IPS-18c (cell line): ENCODE measurements around the gene TEDC2.
A peak's percentile ranks its signal among the peaks of the same experiment; 100 is the strongest.

Source experiments
- H3K4me3 ChIP-seq: 2 replicates; pipeline ENCODE4 v1.7.0; 2013; ENCODE audit warnings: low read depth, mild to moderate bottlenecking, low read length, moderate library complexity; ENCODE audit not compliant: insufficient read depth
- H3K9me3 ChIP-seq: one replicate; pipeline ENCODE4 v1.6.1; 2013; ENCODE audit warnings: mild to moderate bottlenecking, low read length, moderate library complexity; ENCODE audit not compliant: control insufficient read depth, insufficient read depth

Gene TEDC2

GRCh38 chr16:2457946-2458345 is 2.0 kb upstream of the TEDC2 start:
- Histone ChIP-seq H3K9me3 (no peaks in the 10 kb centered on the region), H3K4me3 (no peak overlapping the region)

DNA sequence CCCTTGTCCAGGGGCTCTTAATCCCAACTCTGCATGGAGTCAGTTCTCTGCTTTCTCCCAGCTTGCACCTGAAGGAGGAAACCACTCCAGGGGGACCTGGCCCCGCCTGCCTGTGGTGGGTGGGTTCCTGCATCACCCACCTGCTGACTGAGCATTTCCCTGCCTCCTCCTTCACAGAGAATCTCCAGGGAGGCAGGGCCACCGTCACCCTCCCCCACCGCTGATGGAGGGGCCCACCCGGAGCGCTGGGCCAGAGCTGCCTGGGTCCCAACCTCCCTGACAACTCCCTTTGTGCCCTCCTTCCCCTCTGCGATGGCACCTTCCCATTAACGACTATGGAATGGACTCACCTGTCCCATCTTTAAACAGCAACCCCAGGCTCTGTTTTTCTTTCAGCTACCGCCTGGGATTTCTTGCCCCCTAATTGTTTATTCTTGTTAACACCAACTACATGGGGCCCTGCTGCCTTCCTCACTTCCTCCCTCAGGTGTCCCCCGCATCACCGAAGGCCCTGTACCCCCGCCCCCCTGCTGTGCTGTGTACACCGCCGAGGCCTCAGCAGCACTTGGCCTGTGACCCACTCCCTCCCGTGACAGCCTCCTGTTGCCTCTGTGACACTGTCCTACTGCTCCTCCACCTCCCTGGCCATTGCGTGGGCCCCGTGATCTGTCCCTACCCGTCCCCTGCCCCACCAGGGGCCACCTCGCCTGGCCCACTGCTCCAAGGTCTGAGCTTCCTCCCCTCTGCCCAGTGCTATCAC is 842 bp upstream of the TEDC2 start:
- no peaks in the 10 kb centered on the region for H3K9me3 ChIP-seq
- H3K4me3 ChIP-seq = peak overlapping the region; percentile 87

- H3K4me3 ChIP-seq = peak overlapping the region; percentile 58
These were observed 443 bp downstream of the TEDC2 start for GRCh38 chr16:2460391-2460713.

GRCh38 chr16:2460916-2461315 is 1.0 kb downstream of the TEDC2 start:
- peak overlapping the region; percentile 58 for H3K4me3 ChIP-seq
- no peaks in the 10 kb centered on the region for H3K9me3 ChIP-seq

More at GRCh38 chr16:2460391-2460713, 443 bp downstream of the TEDC2 start:
- H3K9me3 ChIP-seq = no peaks in the 10 kb centered on the region

- Histone ChIP-seq H3K4me3 (no peak overlapping the region), H3K9me3 (no peaks in the 10 kb centered on the region)
These were observed 2.3 kb downstream of the TEDC2 start for GRCh38 chr16:2462031-2462866.

GRCh38 chr16:2464333-2464732 is 4.4 kb downstream of the TEDC2 start:
- H3K4me3 ChIP-seq = no peak overlapping the region
- no peaks in the 10 kb centered on the region for H3K9me3 ChIP-seq

DNA sequence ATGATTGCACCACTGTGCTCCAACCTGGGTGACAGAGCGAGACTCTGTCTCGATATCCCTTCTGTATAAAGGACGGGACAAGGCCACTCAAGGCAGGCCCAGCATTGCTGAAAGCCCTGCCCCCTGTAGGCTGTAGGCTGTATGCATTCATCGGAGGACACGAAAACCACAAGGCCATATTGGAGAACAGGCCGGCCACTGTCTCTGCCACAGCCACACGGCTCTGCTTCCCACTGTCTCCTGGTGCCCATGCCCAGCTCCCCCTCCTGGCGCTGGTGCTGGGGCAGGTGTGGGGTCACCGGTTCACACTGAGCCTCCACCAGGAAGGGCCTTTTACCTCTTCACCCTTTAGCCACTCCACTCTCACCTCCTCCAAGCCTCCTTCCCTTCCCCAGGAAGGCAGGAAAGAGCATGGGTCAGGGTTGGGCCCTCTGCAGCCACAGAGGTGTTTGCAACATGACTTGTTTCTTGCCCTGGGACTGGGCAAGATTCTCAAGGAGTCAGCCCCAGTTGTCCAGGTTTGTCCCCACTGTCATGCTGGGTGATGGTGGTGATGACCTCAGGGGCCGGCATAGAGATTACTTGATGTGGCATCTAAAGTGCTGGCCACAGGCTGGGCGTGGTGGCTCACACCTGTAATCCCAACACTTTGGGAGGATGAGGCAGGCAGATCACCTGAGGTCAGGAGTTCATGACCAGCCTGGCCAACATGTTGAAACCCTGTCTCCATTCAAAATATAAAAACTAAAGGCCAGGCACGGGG is 5.9 kb downstream of the TEDC2 start:
- no peak overlapping the region for H3K4me3 ChIP-seq
- H3K9me3 ChIP-seq = no peaks in the 10 kb centered on the region

- H3K4me3 ChIP-seq = no peak overlapping the region
These were observed 7.0 kb downstream of the TEDC2 start for GRCh38 chr16:2466667-2467527.

GRCh38 chr16:2467528-2468232 is 7.8 kb downstream of the TEDC2 start:
- peak overlapping the region; percentile 46; the same call in 1 of the 2 replicates for H3K4me3 ChIP-seq

More at GRCh38 chr16:2466667-2467527, 7.0 kb downstream of the TEDC2 start:
- H3K9me3 ChIP-seq = no peaks in the 10 kb centered on the region

DNA sequence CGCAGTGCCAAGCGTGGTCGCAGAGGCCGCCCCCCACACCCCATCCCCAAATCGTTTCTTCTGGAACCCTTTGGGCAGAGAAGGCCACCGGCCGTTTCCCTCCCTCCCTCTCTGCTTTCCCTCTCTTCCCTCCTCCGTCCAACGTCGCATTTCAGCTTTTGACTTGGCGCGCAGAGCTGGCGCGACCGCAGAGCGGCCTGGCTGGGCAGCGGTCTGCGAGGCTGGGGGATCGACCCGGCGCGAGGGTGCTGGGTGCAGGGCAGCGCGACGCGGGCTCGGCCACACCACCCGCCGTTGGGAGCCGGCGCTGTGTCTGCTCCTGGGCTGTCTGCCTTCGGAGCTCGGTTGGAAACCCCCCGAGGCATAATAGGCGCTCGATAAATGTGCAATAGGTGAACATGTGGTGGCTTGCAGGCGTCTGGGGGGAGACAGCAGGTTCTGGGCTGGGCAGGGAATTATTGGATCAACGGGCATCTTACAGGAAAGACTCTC is 8.4 kb downstream of the TEDC2 start:
- no peaks in the 10 kb centered on the region for H3K9me3 ChIP-seq
- H3K4me3 ChIP-seq = peak overlapping the region; percentile 46

More at GRCh38 chr16:2467528-2468232, 7.8 kb downstream of the TEDC2 start:
- H3K9me3 ChIP-seq = no peaks in the 10 kb centered on the region

DNA sequence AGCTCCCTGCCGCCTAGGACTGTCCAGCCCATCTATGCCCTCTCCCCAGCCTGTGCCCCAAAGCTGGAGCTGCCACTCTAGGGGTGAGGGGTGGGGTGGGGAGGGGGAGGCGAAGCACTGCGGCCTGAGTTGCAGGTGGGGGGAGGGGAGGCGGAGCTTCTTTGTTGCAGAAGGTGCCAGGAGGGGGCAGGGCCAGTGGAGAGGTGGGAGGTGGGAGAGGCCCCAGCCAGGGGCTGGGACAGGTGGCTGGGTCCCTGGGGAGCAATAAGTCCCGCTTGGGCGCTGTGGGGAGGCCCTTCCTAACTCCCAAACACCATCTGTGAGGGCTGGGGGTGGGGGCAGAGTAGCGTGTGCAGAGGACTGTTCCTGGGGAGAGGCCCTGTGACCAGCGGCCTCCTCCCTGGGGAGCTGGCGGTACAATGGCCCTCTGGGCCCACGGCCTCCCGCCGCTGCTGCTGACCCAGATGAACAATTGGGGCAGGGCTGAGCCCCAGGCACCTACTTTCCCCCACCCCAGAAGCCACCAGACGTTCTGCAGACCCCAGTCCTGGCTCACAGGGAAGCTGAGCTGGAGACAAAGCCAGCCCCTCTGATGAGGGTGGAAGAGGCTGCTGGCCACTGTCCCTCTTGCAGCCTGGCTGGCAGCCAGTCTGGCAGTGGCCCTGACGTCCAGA is 9.0 kb downstream of the TEDC2 start:
- no peaks in the 10 kb centered on the region for H3K9me3 ChIP-seq
- peak overlapping the region; percentile 46 for H3K4me3 ChIP-seq

DNA sequence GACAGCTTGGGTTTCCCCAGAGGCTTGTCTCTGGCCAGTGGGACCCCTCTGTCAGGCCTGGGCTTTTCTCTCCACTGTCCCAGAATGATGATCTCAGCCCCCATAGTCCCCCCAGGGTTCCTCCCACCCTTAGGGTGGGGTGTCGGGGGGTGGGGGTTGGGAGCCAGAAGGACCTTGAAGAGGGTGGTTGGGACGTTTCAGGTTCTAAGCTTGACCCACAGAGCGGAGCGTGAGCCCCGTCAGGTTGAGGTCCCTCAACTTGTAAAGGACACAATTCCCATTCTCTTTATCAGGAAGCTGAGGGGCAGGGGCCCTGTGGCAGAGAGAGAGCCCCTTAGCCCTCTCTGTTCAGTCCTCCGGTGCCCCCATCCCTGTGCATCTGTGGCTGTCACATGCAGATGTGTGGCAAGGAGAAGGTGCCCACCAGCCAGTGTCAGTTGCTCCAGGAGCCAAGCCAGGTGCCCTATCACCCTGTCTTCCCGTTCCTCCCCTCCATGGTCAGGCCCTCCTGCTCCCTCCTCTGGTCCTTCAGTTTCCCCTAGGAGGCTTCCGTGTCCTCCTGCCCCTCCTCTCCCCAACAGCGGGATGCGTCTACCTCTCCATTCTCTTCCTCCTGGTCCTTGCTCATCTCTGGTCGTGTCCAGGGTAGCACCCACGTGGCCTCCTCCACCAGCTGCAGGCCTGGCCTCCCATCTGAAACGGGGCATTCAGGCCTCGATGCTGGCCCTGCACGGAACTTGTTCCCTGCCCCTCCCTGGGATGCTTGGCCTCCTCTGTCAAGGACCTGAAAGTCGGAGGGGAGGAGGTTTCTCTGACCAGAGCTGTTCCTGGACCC is 9.7 kb downstream of the TEDC2 start:
- Histone ChIP-seq H3K4me3 (peak overlapping the region; percentile 46; the same call in 1 of the 2 replicates), H3K9me3 (no peaks in the 10 kb centered on the region)

DNA sequence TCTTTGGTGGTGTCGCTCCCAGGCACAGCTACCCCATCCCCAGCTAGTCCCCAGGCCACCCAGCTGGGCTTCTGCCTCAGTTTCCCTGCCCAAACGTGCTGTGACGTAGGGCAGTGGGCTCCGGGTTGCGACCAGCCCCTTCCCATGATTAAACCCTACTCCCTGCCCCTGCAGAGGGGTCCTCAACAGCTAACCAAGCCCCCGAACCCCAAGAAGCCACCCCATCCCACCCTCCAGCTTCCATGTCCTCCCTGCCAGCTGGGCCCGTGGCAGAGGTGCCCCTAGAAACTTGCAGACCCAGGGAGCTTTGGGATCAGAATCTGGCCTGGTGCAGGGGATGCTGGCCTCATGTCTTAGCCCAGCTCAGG is 10.3 kb downstream of the TEDC2 start:
- Histone ChIP-seq H3K4me3 (no peak overlapping the region; the same call in 1 of the 2 replicates), H3K9me3 (no peaks in the 10 kb centered on the region)

DNA sequence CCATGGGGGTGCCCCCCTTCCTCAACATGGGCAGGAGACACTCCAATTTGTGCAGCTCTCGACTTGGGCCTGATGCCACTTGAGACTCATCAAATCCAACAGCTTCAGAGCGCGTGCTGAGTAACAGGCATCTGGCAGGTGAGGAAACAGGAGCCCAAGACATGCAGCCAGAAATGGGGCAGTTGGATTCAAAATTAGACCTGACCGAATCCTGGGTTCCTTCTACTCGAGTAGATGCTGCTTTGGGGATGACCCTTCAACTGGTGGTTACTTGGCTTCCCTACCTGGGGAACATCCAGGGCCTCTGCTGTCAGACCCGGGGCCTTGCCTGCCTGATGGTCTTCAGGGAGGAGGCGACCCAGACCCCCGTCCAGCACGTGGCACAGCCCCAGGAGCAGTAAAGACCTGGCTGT is 10.7 kb downstream of the TEDC2 start:
- no peaks in the 10 kb centered on the region for H3K9me3 ChIP-seq
- H3K4me3 ChIP-seq = no peak overlapping the region; the same call in 1 of the 2 replicates
